A673 (cell line): Measurements from ENCODE around the gene KIF1A.

Experiments used
- CTCF ChIP-seq: fragments of 300-800, 200-600 bp; sonication (generic); conservative IDR thresholded peaks from 2 replicates; pipeline ENCODE4 v1.5.1; 2017; ENCODE audit warnings: low read depth, mild to moderate bottlenecking, antibody characterized with exemption, low read length, moderate library complexity, mixed read lengths
- EZH2 ChIP-seq: fragments of 200-600 bp; sonication (generic); IDR thresholded peaks from 2 replicates; pipeline ENCODE4 v1.6.1; 2017; ENCODE audit warnings: borderline replicate concordance, low read depth, mild to moderate bottlenecking, mixed read lengths, antibody characterized with exemption, low read length; ENCODE audit not compliant: poor library complexity, severe bottlenecking

- TF ChIP-seq EZH2 (no peak), CTCF (no peak)
These were observed 101.0 kb downstream of the KIF1A start for GRCh38 chr2:240718896-240719490.
